HepG2 (cell line): ENCODE data around the gene MFSD2A. TPM values are rescaled to one million over a fixed set of nuclear protein-coding genes. Genes with fewer than 3 reads are reported as not detected.

Experiments used
- ATAC-seq: fragments of 200-7000 bp; cut with Tn5 transposase; 3 replicates; pipeline ENCODE4 v1.9.1; 2020; ENCODE audit warnings: mild to moderate bottlenecking, moderate library complexity
- BruUV-seq: library from RNA; stranded (reverse); fragments of 400-500 nt; replicated peaks from 2 replicates; lab custom pipeline; 2021; lab: Mats Ljungman, UMichigan
- CTCF ChIA-PET: fragments of 300-600 bp; formaldehyde crosslinking; extraction: SDS; loops from one replicate; lab custom pipeline; 2021; ENCODE audit warnings: low total read pairs, inconsistent platforms, low intra/inter-chr PET ratio; lab: Yijun Ruan, JAX
- POLR2A ChIA-PET: fragments of 350-600 bp; sonication (Branson Sonifier 250); formaldehyde crosslinking; loops from one replicate; lab custom pipeline; 2020; ENCODE audit warnings: antibody characterized with exemption, inconsistent platforms; lab: Yijun Ruan, JAX
- DNase-seq: peaks from one replicate; pipeline ENCODE4 v3.0.0-alpha.2; 2015; ENCODE audit warnings: low spot score
- FAIRE-seq: peaks from 3 replicates; lab custom pipeline; 2011; peaks lifted over from hg19 to GRCh38; lab: Jason Lieb, UNC
- H2AFZ ChIP-seq: one replicate; pipeline ENCODE4 v1.6.1; 2011; ENCODE audit warnings: low read length, inconsistent platforms
- H3K27ac ChIP-seq: fragments of 300-600 bp; 3 replicates; pipeline ENCODE4 v1.8.0; 2011; ENCODE audit warnings: mixed run types, mild to moderate bottlenecking, mixed read lengths, low read length, inconsistent platforms; ENCODE audit not compliant: insufficient read depth; ENCODE audit errors: extremely low read length
- H3K27me3 ChIP-seq, 2 experiments: fragments of 200-600 bp in 1 of 2; 2 replicates in 1 of 2; 3 replicates in 1 of 2; pipeline versions ENCODE4 v1.6.0 to v1.8.0; 2011; ENCODE audit warnings: low read length in 2 of 2, mild to moderate bottlenecking in 2 of 2, moderate library complexity in 2 of 2, inconsistent platforms in 1 of 2; ENCODE audit not compliant: insufficient read depth in 2 of 2, control insufficient read depth in 1 of 2
- H3K36me3 ChIP-seq, 2 experiments: fragments of 200-600 bp in 1 of 2; replicated peaks in 1 of 2; 2 replicates in 1 of 2; 3 replicates in 1 of 2; pipeline versions ENCODE4 v1.5.1 to v1.8.0; 2011; ENCODE audit warnings: low read length in 2 of 2, inconsistent platforms in 1 of 2; ENCODE audit not compliant: insufficient read depth in 2 of 2, control insufficient read depth in 1 of 2
- H3K4me1 ChIP-seq: 2 replicates; pipeline ENCODE4 v1.5.1; 2012; ENCODE audit warnings: low read length, inconsistent platforms; ENCODE audit not compliant: insufficient read depth
- H3K4me2 ChIP-seq: 2 replicates; pipeline ENCODE4 v1.6.0; 2011; ENCODE audit warnings: low read depth, low read length, inconsistent platforms
- H3K4me3 ChIP-seq, 3 experiments: fragments of 200-600 bp in 1 of 3; sonication (generic), shearing (Covaris generic) in 1 of 3; replicated peaks in 1 of 3; 2 replicates each; pipeline ENCODE4 v1.5.1; 2011 to 2016; ENCODE audit warnings: low read length in 3 of 3, inconsistent platforms in 2 of 3, low read depth in 2 of 3, mild to moderate bottlenecking in 2 of 3, control low read depth in 1 of 3, mixed read lengths in 1 of 3; ENCODE audit not compliant: insufficient read depth in 1 of 3
- H3K79me2 ChIP-seq: one replicate; pipeline ENCODE4 v1.6.1; 2011; ENCODE audit warnings: low read length, inconsistent platforms; ENCODE audit not compliant: insufficient read depth
- H3K9ac ChIP-seq: 2 replicates; pipeline ENCODE4 v1.6.0; 2011; ENCODE audit warnings: mild to moderate bottlenecking, low read depth, low read length, inconsistent platforms; ENCODE audit not compliant: insufficient read depth
- H3K9me3 ChIP-seq: 2 replicates; pipeline ENCODE4 v1.5.1; 2012; ENCODE audit warnings: mild to moderate bottlenecking, low read length
- H4K20me1 ChIP-seq: 2 replicates; pipeline ENCODE4 v1.6.0; 2011; ENCODE audit warnings: inconsistent platforms, mild to moderate bottlenecking, low read length, moderate library complexity; ENCODE audit not compliant: insufficient read depth
- EHMT2 ChIP-seq: fragments of 200-600 bp; sonication (generic); IDR thresholded peaks from 2 replicates; pipeline ENCODE4 v1.7.0; 2017; ENCODE audit warnings: antibody characterized with exemption, low read depth, low read length, borderline replicate concordance
- WGBS: methylation state at CpG from one replicate; pipeline ENCODE4 v1.1.6; 2017; ENCODE audit warnings: low lambda C conversion rate; 5-methylcytosine and 5-hydroxymethylcytosine counted together
- in situ Hi-C: cut with HindIII; loops from 2 replicates; pipeline ENCODE4 v1.10.0; 2017; ENCODE audit warnings: low pct_unique_long_range_greater_than_20kb; ENCODE audit not compliant: extremely low pct_ligation_motif_present
- intact Hi-C: fragments of 100-400 bp; cut with micrococcal nuclease; formaldehyde crosslinking; loops from one replicate; pipeline ENCODE4 v1.10.0; 2022; ENCODE audit not compliant: unreplicated experiment
- polyA plus RNA-seq, 8 experiments: library from polyadenylated mRNA; depleted of rRNA in 3 of 8; stranded (reverse) in 7 of 8; unstranded in 1 of 8; fragments of >200 nt; fragmentation: Illumina TruSeq in 4 of 8; extraction: Trizol in 4 of 8; gene quantifications; 2 replicates each; pipeline versions ENCODE4 v1.2.1 to v1.2.3, GENCODE V29; 2011 to 2016; ENCODE audit warnings: low read depth in 4 of 8, missing spikeins in 1 of 8, mixed read lengths in 1 of 8; ENCODE audit not compliant: insufficient read depth in 1 of 8
- total RNA-seq, 5 experiments: library from RNA; depleted of rRNA; stranded (reverse); fragments of >200 nt; fragmentation: Illumina TruSeq; extraction: Trizol; gene quantifications; 2 replicates each; pipeline ENCODE4 v1.2.3, GENCODE V29; 2016; ENCODE audit warnings: low read depth in 1 of 5
- TF ChIP-seq, protein P1 (sequence below): IDR thresholded peaks from 2 replicates; pipeline ENCODE4 v1.6.1; 2012; ENCODE audit warnings: low read length, improper control_type of control experiment
- TF ChIP-seq, protein P2 (sequence below): IDR thresholded peaks from 2 replicates; pipeline ENCODE4 v1.6.1; 2016; ENCODE audit warnings: control low read depth

The MFSD2A gene
- total and polyA plus RNA-seq, 2 of the 13 experiments (the other 11 are each of a cell fraction or from before 2014, with no cell fraction given), result 0.08 TPM; not detected in 1

DNA sequence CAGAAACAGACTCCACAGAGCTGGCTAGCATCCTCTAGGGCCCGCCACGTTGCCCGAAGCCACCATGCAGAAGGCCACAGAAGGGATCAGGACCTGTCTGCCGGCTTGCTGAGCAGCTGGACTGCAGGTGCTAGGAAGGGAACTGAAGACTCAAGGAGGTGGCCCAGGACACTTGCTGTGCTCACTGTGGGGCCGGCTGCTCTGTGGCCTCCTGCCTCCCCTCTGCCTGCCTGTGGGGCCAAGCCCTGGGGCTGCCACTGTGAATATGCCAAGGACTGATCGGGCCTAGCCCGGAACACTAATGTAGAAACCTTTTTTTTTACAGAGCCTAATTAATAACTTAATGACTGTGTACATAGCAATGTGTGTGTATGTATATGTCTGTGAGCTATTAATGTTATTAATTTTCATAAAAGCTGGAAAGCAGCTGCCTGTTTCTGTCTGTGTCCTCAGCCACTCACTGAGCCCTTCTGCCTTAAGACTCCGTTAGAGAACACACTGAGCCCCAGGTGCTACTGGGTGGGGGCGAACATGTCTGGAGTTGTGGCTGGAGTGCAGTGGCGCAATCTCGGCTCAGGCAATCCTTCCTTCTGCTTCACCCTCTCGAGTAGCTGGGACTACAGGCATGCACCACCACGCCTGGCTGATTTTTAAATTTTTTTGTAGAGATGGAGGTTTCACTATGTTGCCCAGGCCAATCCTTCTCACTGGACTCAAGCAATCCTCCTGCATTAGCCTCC lies 14.8 kb downstream of the MFSD2A start:
- no peaks in the 10 kb centered on the region for H3K4me1 ChIP-seq
- no peak overlapping the region for H3K9ac ChIP-seq
- no peak overlapping the region for H3K4me2 ChIP-seq

More for the DNA sequence above, 14.8 kb downstream of the MFSD2A start:
- H3K36me3 ChIP-seq, result no peaks in the 10 kb centered on the region
- no peak overlapping the region for H2AFZ ChIP-seq
- H3K27me3 ChIP-seq, result 0 out of 5 replicates have a peak, but pooled peaks cover 0 to 3% of the 10 kb centered on the region in 2 experiments
- FAIRE-seq (no peak), DNase-seq (no peak), ATAC-seq (no peak)
- 60% methylated on average over 5 of the region's 13 CpGs for WGBS
- intact Hi-C loops (no loop called here), in situ Hi-C loops (loop anchor here (5.0 kb wide), 2 partner anchors 52 to 152 kb away; no protein-coding TSS in a partner anchor)
- BruUV-seq, result no TSS peak
- no peaks in the 10 kb centered on the region for H3K79me2 ChIP-seq
- TF ChIP-seq, protein P1, sequence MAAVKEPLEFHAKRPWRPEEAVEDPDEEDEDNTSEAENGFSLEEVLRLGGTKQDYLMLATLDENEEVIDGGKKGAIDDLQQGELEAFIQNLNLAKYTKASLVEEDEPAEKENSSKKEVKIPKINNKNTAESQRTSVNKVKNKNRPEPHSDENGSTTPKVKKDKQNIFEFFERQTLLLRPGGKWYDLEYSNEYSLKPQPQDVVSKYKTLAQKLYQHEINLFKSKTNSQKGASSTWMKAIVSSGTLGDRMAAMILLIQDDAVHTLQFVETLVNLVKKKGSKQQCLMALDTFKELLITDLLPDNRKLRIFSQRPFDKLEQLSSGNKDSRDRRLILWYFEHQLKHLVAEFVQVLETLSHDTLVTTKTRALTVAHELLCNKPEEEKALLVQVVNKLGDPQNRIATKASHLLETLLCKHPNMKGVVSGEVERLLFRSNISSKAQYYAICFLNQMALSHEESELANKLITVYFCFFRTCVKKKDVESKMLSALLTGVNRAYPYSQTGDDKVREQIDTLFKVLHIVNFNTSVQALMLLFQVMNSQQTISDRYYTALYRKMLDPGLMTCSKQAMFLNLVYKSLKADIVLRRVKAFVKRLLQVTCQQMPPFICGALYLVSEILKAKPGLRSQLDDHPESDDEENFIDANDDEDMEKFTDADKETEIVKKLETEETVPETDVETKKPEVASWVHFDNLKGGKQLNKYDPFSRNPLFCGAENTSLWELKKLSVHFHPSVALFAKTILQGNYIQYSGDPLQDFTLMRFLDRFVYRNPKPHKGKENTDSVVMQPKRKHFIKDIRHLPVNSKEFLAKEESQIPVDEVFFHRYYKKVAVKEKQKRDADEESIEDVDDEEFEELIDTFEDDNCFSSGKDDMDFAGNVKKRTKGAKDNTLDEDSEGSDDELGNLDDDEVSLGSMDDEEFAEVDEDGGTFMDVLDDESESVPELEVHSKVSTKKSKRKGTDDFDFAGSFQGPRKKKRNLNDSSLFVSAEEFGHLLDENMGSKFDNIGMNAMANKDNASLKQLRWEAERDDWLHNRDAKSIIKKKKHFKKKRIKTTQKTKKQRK, result no peak
- TF ChIP-seq, protein P2, sequence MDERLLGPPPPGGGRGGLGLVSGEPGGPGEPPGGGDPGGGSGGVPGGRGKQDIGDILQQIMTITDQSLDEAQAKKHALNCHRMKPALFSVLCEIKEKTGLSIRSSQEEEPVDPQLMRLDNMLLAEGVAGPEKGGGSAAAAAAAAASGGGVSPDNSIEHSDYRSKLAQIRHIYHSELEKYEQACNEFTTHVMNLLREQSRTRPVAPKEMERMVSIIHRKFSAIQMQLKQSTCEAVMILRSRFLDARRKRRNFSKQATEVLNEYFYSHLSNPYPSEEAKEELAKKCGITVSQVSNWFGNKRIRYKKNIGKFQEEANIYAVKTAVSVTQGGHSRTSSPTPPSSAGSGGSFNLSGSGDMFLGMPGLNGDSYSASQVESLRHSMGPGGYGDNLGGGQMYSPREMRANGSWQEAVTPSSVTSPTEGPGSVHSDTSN (CRISPR knock-in tag), result no peak
- no peak for TF ChIP-seq EHMT2
- POLR2A ChIA-PET, result no interaction called here
- no peaks in the 10 kb centered on the region for H4K20me1 ChIP-seq
- no peak overlapping the region for H3K4me3 ChIP-seq
- CTCF ChIA-PET, result interaction anchor here (1.4 kb wide), 1 partner anchor 50 kb away, joined by 4 read pairs; no protein-coding TSS in a partner anchor
- H3K27ac ChIP-seq, result no peak overlapping the region
- H3K9me3 ChIP-seq, result no peaks in the 10 kb centered on the region
